GM19099 (cell line): ENCODE measurements around the gene CABP1.

ENCODE experiments used
- POLR2A ChIP-seq: IDR thresholded peaks from 3 replicates; pipeline ENCODE4 v1.6.1; 2011; ENCODE audit warnings: low read depth; ENCODE audit not compliant: insufficient read length; ENCODE audit errors: extremely low read depth

The CABP1 gene

GRCh38 chr12:120639771-120640721 is at the start of gene CABP1:
TSS of gene CABP1 (plus strand) at chr12:120640626. CDS start at chr12:120640686, 60 bp downstream.
- TF ChIP-seq POLR2A: no peak

GRCh38 chr12:120590741-120591407 is 49.6 kb upstream of the CABP1 start:
- TF ChIP-seq POLR2A: no peak

- no peak for TF ChIP-seq POLR2A
Measured at GRCh38 chr12:120592121-120593049, 48.0 kb upstream of the CABP1 start.

- no peak for TF ChIP-seq POLR2A
Measured at GRCh38 chr12:120596901-120597300, 43.5 kb upstream of the CABP1 start.

GRCh38 chr12:120597861-120598260 is 42.6 kb upstream of the CABP1 start:
- TF ChIP-seq POLR2A: no peak

GRCh38 chr12:120598674-120599463 is 41.6 kb upstream of the CABP1 start:
- no peak for TF ChIP-seq POLR2A

GRCh38 chr12:120599672-120600552 is 40.5 kb upstream of the CABP1 start:
- no peak for TF ChIP-seq POLR2A

- no peak for TF ChIP-seq POLR2A
Measured at GRCh38 chr12:120610560-120610959, 29.9 kb upstream of the CABP1 start.

- no peak for TF ChIP-seq POLR2A
Measured at GRCh38 chr12:120614848-120615247, 25.6 kb upstream of the CABP1 start.

GRCh38 chr12:120618954-120619615 is 21.3 kb upstream of the CABP1 start:
- no peak for TF ChIP-seq POLR2A

- TF ChIP-seq POLR2A: no peak
Measured at GRCh38 chr12:120620624-120621023, 19.8 kb upstream of the CABP1 start.

GRCh38 chr12:120625557-120626419 is 14.6 kb upstream of the CABP1 start:
- no peak for TF ChIP-seq POLR2A
